HepG2 (cell line): ENCODE results near the gene THSD4. TPM values are rescaled to one million over a fixed set of nuclear protein-coding genes. Genes with fewer than 3 reads are reported as not detected.
A peak's percentile ranks its signal among the peaks of the same experiment; 100 is the strongest.

Source experiments
- AHDC1 ChIP-seq: sonication (generic); formaldehyde crosslinking; IDR thresholded peaks from 2 replicates; pipeline ENCODE4 v1.5.1; 2020; ENCODE audit warnings: mild to moderate bottlenecking, missing genetic modification reagents, borderline replicate concordance
- BCL6 ChIP-seq: IDR thresholded peaks from 2 replicates; pipeline ENCODE4 v1.6.1; 2016; ENCODE audit warnings: missing genetic modification reagents, missing compliant biosample characterization
- ERF ChIP-seq: IDR thresholded peaks from 2 replicates; pipeline ENCODE4 v1.6.1; 2018; ENCODE audit warnings: missing biosample characterization, missing genetic modification reagents
- HES4 ChIP-seq: sonication (generic); formaldehyde crosslinking; IDR thresholded peaks from 2 replicates; pipeline ENCODE4 v1.9.0; 2021; ENCODE audit warnings: mild to moderate bottlenecking, missing genetic modification reagents, borderline replicate concordance
- HMGA1 ChIP-seq: sonication (generic); formaldehyde crosslinking; conservative IDR thresholded peaks from 2 replicates; pipeline ENCODE4 v1.4.0; 2020; ENCODE audit warnings: missing genetic modification reagents
- HOXA5 ChIP-seq: sonication (generic); formaldehyde crosslinking; IDR thresholded peaks from 2 replicates; pipeline ENCODE4 v1.4.0; 2020; ENCODE audit warnings: missing genetic modification reagents
- JUNB ChIP-seq: sonication (generic); formaldehyde crosslinking; IDR thresholded peaks from 2 replicates; pipeline ENCODE4 v1.8.0; 2022; ENCODE audit warnings: missing genetic modification reagents, mild to moderate bottlenecking, borderline replicate concordance
- KAT2B ChIP-seq: fragments of 150-350 bp; IDR thresholded peaks from 2 replicates; pipeline ENCODE4 v1.6.1; 2014; ENCODE audit warnings: low read depth, low read length, borderline replicate concordance
- KLF6 ChIP-seq: IDR thresholded peaks from 2 replicates; pipeline ENCODE4 v1.8.0; 2016; ENCODE audit warnings: missing biosample characterization, missing genetic modification reagents
- KMT2A ChIP-seq: sonication (generic); formaldehyde crosslinking; IDR thresholded peaks from 2 replicates; pipeline ENCODE4 v1.4.0; 2020; ENCODE audit warnings: missing genetic modification reagents
- NR1H2 ChIP-seq: sonication (generic); formaldehyde crosslinking; IDR thresholded peaks from 2 replicates; pipeline ENCODE4 v1.8.1; 2022; ENCODE audit warnings: low read depth, missing genetic modification reagents, borderline replicate concordance
- SYNCRIP ChIP-seq: fragments of 200-400 bp; formaldehyde crosslinking; IDR thresholded peaks from 2 replicates; pipeline ENCODE4 v1.6.1; 2018; ENCODE audit warnings: mild to moderate bottlenecking, low read depth, low read length; ENCODE audit not compliant: insufficient read depth
- ZBTB7A ChIP-seq: sonication (generic); formaldehyde crosslinking; IDR thresholded peaks from 2 replicates; pipeline ENCODE4 v1.8.0; 2022; ENCODE audit warnings: mild to moderate bottlenecking, missing genetic modification reagents
- ZNF20 ChIP-seq: sonication (generic); formaldehyde crosslinking; IDR thresholded peaks from 2 replicates; pipeline ENCODE4 v1.4.0; 2020; ENCODE audit warnings: mild to moderate bottlenecking, moderate library complexity, missing genetic modification reagents
- ZNF510 ChIP-seq: sonication (generic); formaldehyde crosslinking; IDR thresholded peaks from 2 replicates; pipeline ENCODE4 v1.4.0; 2020; ENCODE audit warnings: low read depth, mild to moderate bottlenecking, missing genetic modification reagents
- ZNF644 ChIP-seq: IDR thresholded peaks from 2 replicates; pipeline ENCODE4 v1.6.1; 2016; ENCODE audit warnings: low read depth
- ZNF777 ChIP-seq: sonication (generic); formaldehyde crosslinking; IDR thresholded peaks from 2 replicates; pipeline ENCODE4 v1.4.0; 2020; ENCODE audit warnings: missing genetic modification reagents
- polyA plus RNA-seq, 8 experiments: library from polyadenylated mRNA; depleted of rRNA in 3 of 8; stranded (reverse) in 7 of 8; unstranded in 1 of 8; fragments of >200 nt; fragmentation: Illumina TruSeq in 4 of 8; extraction: Trizol in 4 of 8; gene quantifications; 2 replicates each; pipeline versions ENCODE4 v1.2.1 to v1.2.3, GENCODE V29; 2011 to 2016; ENCODE audit warnings: low read depth in 4 of 8, missing spikeins in 1 of 8, mixed read lengths in 1 of 8; ENCODE audit not compliant: insufficient read depth in 1 of 8
- total RNA-seq, 5 experiments: library from RNA; depleted of rRNA; stranded (reverse); fragments of >200 nt; fragmentation: Illumina TruSeq; extraction: Trizol; gene quantifications; 2 replicates each; pipeline ENCODE4 v1.2.3, GENCODE V29; 2016; ENCODE audit warnings: low read depth in 1 of 5
- TF ChIP-seq, protein P1 (sequence below): IDR thresholded peaks from 2 replicates; pipeline ENCODE4 v1.6.1; 2012; ENCODE audit warnings: low read depth, low read length, improper control_type of control experiment
- TF ChIP-seq, protein P2 (sequence below): sonication (generic); formaldehyde crosslinking; IDR thresholded peaks from 2 replicates; pipeline ENCODE4 v1.4.0; 2020; ENCODE audit warnings: missing genetic modification reagents
- TF ChIP-seq, protein P3 (sequence below): sonication (generic); formaldehyde crosslinking; IDR thresholded peaks from 2 replicates; pipeline ENCODE4 v1.8.0; 2022; ENCODE audit warnings: missing genetic modification reagents, mild to moderate bottlenecking, inconsistent platforms, borderline replicate concordance

The THSD4 gene
- total and polyA plus RNA-seq, 2 of the 13 experiments (the other 11 are each of a cell fraction or from before 2014, with no cell fraction given), result 0.07 to 0.21 TPM

GRCh38 chr15:71511796-71512681, 396.8 kb downstream of the THSD4 start (continued):
- TF ChIP-seq, protein P1, sequence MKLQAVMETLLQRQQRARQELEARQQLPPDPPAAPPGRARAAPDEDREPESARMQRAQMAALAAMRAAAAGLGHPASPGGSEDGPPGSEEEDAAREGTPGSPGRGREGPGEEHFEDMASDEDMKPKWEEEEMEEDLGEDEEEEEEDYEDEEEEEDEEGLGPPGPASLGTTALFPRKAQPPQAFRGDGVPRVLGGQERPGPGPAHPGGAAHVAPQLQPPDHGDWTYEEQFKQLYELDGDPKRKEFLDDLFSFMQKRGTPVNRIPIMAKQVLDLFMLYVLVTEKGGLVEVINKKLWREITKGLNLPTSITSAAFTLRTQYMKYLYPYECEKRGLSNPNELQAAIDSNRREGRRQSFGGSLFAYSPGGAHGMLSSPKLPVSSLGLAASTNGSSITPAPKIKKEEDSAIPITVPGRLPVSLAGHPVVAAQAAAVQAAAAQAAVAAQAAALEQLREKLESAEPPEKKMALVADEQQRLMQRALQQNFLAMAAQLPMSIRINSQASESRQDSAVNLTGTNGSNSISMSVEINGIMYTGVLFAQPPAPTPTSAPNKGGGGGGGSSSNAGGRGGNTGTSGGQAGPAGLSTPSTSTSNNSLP, result 0 out of 2 replicates have a peak, but pooled peaks have one; percentile 21
- TF ChIP-seq, protein P2, sequence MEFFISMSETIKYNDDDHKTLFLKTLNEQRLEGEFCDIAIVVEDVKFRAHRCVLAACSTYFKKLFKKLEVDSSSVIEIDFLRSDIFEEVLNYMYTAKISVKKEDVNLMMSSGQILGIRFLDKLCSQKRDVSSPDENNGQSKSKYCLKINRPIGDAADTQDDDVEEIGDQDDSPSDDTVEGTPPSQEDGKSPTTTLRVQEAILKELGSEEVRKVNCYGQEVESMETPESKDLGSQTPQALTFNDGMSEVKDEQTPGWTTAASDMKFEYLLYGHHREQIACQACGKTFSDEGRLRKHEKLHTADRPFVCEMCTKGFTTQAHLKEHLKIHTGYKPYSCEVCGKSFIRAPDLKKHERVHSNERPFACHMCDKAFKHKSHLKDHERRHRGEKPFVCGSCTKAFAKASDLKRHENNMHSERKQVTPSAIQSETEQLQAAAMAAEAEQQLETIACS, result no peak
- no peak for TF ChIP-seq HMGA1 (CRISPR knock-in tag)
- TF ChIP-seq NR1H2 (CRISPR knock-in tag), result no peak
- no peak for TF ChIP-seq SYNCRIP
- no peak for TF ChIP-seq ZNF510 (CRISPR knock-in tag)
- TF ChIP-seq, protein P3, sequence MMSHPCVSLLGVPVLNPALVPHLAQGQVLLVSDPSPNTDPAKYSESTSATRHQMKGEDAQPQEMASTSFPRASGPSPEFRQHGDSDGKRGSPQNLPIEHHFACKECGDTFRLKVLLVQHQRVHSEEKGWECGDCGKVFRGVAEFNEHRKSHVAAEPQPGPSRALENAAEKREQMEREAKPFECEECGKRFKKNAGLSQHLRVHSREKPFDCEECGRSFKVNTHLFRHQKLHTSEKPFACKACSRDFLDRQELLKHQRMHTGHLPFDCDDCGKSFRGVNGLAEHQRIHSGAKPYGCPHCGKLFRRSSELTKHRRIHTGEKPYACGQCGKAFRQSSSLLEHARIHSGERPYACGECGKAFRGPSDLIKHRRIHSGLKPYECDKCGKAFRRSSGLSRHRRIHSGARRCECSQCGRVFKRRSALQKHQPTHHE (CRISPR knock-in tag), result no peak
- TF ChIP-seq ZNF777 (CRISPR knock-in tag), result no peak
- no peak for TF ChIP-seq KMT2A (CRISPR knock-in tag)
- TF ChIP-seq ZNF644, result no peak
- TF ChIP-seq BCL6 (CRISPR knock-in tag), result peak; percentile 56
- TF ChIP-seq ZNF20 (CRISPR knock-in tag), result no peak
- no peak for TF ChIP-seq KAT2B
- no peak for TF ChIP-seq ERF (CRISPR knock-in tag)
- no peak for TF ChIP-seq KLF6
- TF ChIP-seq AHDC1 (CRISPR knock-in tag), result peak; percentile 51; the same call in 1 of the 2 replicates
- TF ChIP-seq JUNB (CRISPR knock-in tag), result no peak
- TF ChIP-seq HES4, result no peak
- no peak for TF ChIP-seq ZBTB7A (CRISPR knock-in tag)
- TF ChIP-seq HOXA5 (CRISPR knock-in tag), result no peak
